Duodenal mucosa (tissue), 2 donors: ENCODE measurements around the gene ANKRD11.
"Not testable (repeated sequence)": the region's sequence is repeated elsewhere in the genome, so short reads cannot be mapped to it uniquely, and the experiment has no call there.

Experiments used
- H3K27ac ChIP-seq: one replicate; pipeline ENCODE4 v1.7.0; 2013; ENCODE audit warnings: low read depth, low read length
- H3K27me3 ChIP-seq, 2 donors: one replicate each; pipeline ENCODE4 v1.7.0; 2013; ENCODE audit warnings: low read length in 2 of 2, control low read depth in 1 of 2; ENCODE audit not compliant: insufficient read depth in 2 of 2, control insufficient read depth in 1 of 2
- H3K36me3 ChIP-seq, 2 donors: one replicate each; pipeline ENCODE4 v1.7.0; 2013; ENCODE audit warnings: low read length in 2 of 2, control low read depth in 1 of 2; ENCODE audit not compliant: insufficient read depth in 2 of 2, control insufficient read depth in 1 of 2
- H3K4me1 ChIP-seq, 2 donors: one replicate each; pipeline ENCODE4 v1.7.0; 2013; ENCODE audit warnings: low read length in 2 of 2, control low read depth in 1 of 2; ENCODE audit not compliant: insufficient read depth in 2 of 2, control insufficient read depth in 1 of 2
- H3K4me3 ChIP-seq, 2 donors: one replicate each; pipeline ENCODE4 v1.7.0; 2013; ENCODE audit warnings: low read length in 2 of 2, low read depth in 1 of 2
- H3K9ac ChIP-seq, 2 donors: one replicate each; pipeline ENCODE4 v1.7.0; 2013; ENCODE audit warnings: low read length in 2 of 2, low read depth in 1 of 2
- H3K9me3 ChIP-seq, 2 donors: one replicate each; pipeline ENCODE4 v1.7.0; 2013; ENCODE audit warnings: low read length in 2 of 2, control low read depth in 1 of 2; ENCODE audit not compliant: control insufficient read depth in 1 of 2

Gene ANKRD11

GRCh38 chr16:89435059-89435458, 55.3 kb downstream of the ANKRD11 start:
- H3K4me3 ChIP-seq, H3K9me3 ChIP-seq, H3K9ac ChIP-seq, H3K36me3 ChIP-seq, H3K27ac ChIP-seq, H3K27me3 ChIP-seq: not testable (repeated sequence)
- peaks cover 73 to 75% of the 10 kb centered on the region in 2 donors for H3K4me1 ChIP-seq

DNA sequence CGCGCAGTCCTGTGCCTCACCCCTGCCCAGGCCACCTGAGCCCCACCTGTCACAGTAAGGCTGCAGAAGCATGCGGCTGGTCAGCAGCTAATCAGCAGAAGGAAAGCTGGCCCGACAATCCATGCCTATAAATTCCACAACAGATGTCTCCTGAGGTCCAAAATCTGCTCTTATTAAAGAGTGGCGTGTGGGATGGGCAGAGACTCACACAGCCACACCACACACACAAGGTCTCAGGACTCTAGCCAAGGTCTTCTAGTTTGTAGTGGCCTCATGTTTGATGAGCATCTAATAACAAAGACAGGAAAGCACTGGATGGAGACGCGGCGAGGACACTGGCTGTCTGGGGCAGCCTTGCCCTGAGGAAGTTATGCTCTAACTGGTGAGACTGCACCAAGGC, 55.9 kb downstream of the ANKRD11 start:
- Histone ChIP-seq H3K36me3 (no peaks in the 10 kb centered on the region), H3K27ac (no peak overlapping the region), H3K9me3 (no peaks in the 10 kb centered on the region), H3K4me3 (no peak overlapping the region), H3K9ac (no peak overlapping the region), H3K27me3 (no peaks in the 10 kb centered on the region), H3K4me1 (peaks cover 68 to 69% of the 10 kb centered on the region in 2 donors)

GRCh38 chr16:89433363-89433984, 56.9 kb downstream of the ANKRD11 start:
- not testable (repeated sequence) for H3K9ac ChIP-seq, H3K4me3 ChIP-seq, H3K9me3 ChIP-seq, H3K36me3 ChIP-seq, H3K27ac ChIP-seq, H3K27me3 ChIP-seq
- H3K4me1 ChIP-seq, result peaks cover 60 to 61% of the 10 kb centered on the region in 2 donors

DNA sequence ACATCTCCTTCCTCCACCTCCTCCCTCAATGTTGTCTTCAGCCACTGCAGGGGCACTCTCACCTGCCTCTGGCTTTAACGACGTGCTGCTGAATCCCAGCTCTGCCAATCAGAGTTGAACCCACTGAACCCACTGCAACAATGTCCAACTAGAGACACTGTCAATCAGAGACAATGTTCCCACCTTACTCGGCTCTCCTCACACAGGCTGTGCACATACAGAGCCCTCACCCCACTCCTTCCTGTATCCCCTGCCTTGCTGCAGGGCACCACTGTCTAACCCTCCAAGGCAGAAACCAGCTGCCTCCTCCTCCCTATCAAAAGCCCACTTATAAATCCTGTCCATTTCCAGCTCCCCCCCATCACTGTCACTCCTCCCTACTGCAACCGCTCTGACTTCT, 58.7 kb downstream of the ANKRD11 start:
- H3K4me3 ChIP-seq, result peak overlapping the region in 1 of 2 donors; percentile 58
- peaks cover 0 to under 1% of the 10 kb centered on the region in 2 donors for H3K36me3 ChIP-seq
- H3K27ac ChIP-seq, result no peak overlapping the region
- no peaks in the 10 kb centered on the region for H3K9me3 ChIP-seq
- H3K4me1 ChIP-seq, result peaks cover 44 to 48% of the 10 kb centered on the region in 2 donors
- H3K9ac ChIP-seq, result peak overlapping the region in 1 of 2 donors; percentile 60
- H3K27me3 ChIP-seq, result no peaks in the 10 kb centered on the region

DNA sequence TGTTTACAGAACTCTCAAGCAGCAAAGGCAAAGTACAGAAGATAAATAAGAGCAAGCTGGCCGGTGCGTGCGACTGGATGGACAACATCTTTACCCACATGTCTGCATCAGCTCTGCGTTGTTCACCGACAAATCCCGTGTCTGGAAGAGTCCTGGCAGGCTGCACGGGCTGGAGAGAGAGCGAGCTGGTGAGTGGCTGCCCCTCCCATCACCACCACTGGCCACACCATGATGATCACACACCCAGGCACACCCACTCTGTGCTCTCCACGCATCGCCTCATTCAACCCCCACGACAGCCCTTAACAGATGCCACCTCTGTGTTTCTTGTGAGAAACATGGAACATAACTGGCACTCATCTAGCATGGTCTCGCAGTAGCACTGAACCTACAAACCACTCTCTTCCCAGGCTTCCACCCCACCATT, 59.2 kb downstream of the ANKRD11 start:
- Histone ChIP-seq H3K36me3 (peaks cover 0 to 5% of the 10 kb centered on the region in 2 donors), H3K9me3 (no peaks in the 10 kb centered on the region), H3K27me3 (no peaks in the 10 kb centered on the region), H3K9ac (peak overlapping the region in 1 of 2 donors; percentile 60), H3K4me1 (peaks cover 44 to 49% of the 10 kb centered on the region in 2 donors), H3K4me3 (peak overlapping the region; percentile 52 to 58), H3K27ac (no peak overlapping the region)

GRCh38 chr16:89430436-89431157, 59.8 kb downstream of the ANKRD11 start:
- no peak overlapping the region for H3K9ac ChIP-seq
- no peaks in the 10 kb centered on the region for H3K27me3 ChIP-seq
- H3K36me3 ChIP-seq, result peaks cover 0 to 6% of the 10 kb centered on the region in 2 donors
- H3K4me1 ChIP-seq, result peaks cover 44 to 55% of the 10 kb centered on the region in 2 donors
- H3K27ac ChIP-seq, result no peak overlapping the region
- no peaks in the 10 kb centered on the region for H3K9me3 ChIP-seq
- peak overlapping the region; percentile 52 to 58 for H3K4me3 ChIP-seq

DNA sequence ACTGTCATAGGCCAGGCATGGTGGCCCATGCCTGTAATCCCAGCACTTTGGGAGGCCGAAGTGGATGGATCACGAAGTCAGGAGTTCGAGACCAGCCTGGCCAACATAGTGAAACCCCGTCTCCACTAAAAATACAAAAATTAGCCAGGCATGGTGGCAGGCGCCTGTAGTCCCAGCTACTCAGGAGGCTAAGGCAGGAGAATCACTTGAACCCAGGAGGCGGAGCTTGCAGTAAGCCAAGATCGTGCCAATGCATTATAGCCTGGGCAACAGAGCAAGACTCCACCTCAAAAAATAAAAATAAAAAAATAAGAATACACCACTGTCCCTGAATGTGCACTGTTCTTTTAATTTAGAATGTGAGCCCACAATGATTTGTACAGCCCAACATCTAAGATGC, 61.8 kb downstream of the ANKRD11 start:
- H3K9me3 ChIP-seq, H3K36me3 ChIP-seq, H3K27ac ChIP-seq, H3K27me3 ChIP-seq, H3K4me3 ChIP-seq, H3K9ac ChIP-seq: not testable (repeated sequence)
- peaks cover 41 to 52% of the 10 kb centered on the region in 2 donors for H3K4me1 ChIP-seq

DNA sequence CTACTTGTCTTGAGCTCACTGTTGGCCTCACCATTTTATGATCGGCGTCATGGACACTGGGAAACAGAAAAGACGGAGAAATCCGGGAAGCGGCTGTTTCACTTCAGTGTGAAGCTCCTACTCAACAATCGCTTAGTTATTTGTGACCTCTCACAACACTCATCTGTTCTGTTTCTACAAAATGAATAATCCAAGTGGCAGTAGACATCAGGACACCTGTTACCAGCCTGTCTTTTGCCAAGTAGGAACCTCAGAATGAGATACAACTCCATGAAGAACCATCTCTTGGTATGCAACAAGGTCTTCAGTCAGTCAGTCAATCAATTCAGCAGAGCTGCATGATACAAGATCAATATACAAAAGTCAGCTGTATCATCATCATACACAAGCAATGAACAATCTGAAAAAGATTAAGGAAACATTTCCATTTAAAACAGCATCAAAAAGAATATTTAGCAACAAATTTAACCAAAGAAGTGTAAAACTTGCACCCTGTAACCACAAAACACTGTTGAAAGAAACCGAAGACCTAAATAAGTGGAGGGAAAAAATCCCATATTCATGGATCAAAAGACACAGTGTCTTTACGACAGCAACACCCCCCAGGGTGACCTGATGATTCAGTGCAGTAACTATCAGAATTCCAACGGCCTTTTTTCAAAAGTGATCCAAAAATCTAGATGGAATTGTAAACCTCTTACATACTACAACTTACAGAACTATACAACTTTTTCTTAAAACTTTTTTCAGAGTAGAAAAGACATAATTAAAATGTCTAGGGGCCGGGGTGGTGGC, 63.4 kb downstream of the ANKRD11 start:
- Histone ChIP-seq H3K9me3 (no peaks in the 10 kb centered on the region), H3K36me3 (peaks cover 0 to 6% of the 10 kb centered on the region in 2 donors), H3K9ac (no peak overlapping the region), H3K27me3 (no peaks in the 10 kb centered on the region), H3K4me1 (peaks cover 40 to 50% of the 10 kb centered on the region in 2 donors), H3K27ac (no peak overlapping the region), H3K4me3 (no peak overlapping the region)

- peaks cover 0 to 6% of the 10 kb centered on the region in 2 donors for H3K36me3 ChIP-seq
- no peak overlapping the region for H3K9ac ChIP-seq
- no peak overlapping the region for H3K4me3 ChIP-seq
- no peaks in the 10 kb centered on the region for H3K9me3 ChIP-seq
- no peak overlapping the region for H3K27ac ChIP-seq
- H3K27me3 ChIP-seq, result no peaks in the 10 kb centered on the region
- peaks cover 29 to 36% of the 10 kb centered on the region in 2 donors for H3K4me1 ChIP-seq
Observed at GRCh38 chr16:89425523-89425922, 64.8 kb downstream of the ANKRD11 start.
